Endothelial cell of umbilical vein (primary cell): ENCODE data around the gene MIA2. TPM values are rescaled to one million over a fixed set of nuclear protein-coding genes. Genes with fewer than 3 reads are reported as not detected.

ENCODE experiments used
- BruUV-seq: library from RNA; stranded (reverse); fragments of 400-500 nt; replicated peaks from 2 replicates; lab custom pipeline; 2021; lab: Mats Ljungman, UMichigan
- CTCF ChIA-PET: fragments of 300-600, 350-600 bp; sonication (Branson Sonifier 250); formaldehyde crosslinking; loops from one replicate; lab custom pipeline; 2021; ENCODE audit warnings: antibody characterized with exemption, inconsistent platforms; lab: Charles Lee
- POLR2A ChIA-PET: fragments of 300-600, 350-600 bp; sonication (Branson Sonifier 250); formaldehyde crosslinking; loops from one replicate; lab custom pipeline; 2021; ENCODE audit warnings: antibody characterized with exemption, inconsistent platforms; lab: Charles Lee
- DNase-seq: peaks from one replicate; pipeline ENCODE4 v3.0.0-alpha.2; 2011; ENCODE audit warnings: low read depth, low spot score
- FAIRE-seq: peaks from 2 replicates; lab custom pipeline; 2011; peaks lifted over from hg19 to GRCh38; lab: Jason Lieb, UNC
- H2AFZ ChIP-seq: 2 replicates; pipeline ENCODE4 v1.6.0; 2012; ENCODE audit warnings: low read depth, low read length, control low read depth, inconsistent platforms
- H3K27ac ChIP-seq: 2 replicates; pipeline ENCODE4 v1.5.1; 2011; ENCODE audit warnings: low read depth, mild to moderate bottlenecking, control low read depth, low read length, moderate library complexity; ENCODE audit not compliant: insufficient read depth
- H3K27me3 ChIP-seq, 2 experiments: 2 replicates each; pipeline versions ENCODE4 v1.6.0 to v1.6.1; 2011; ENCODE audit warnings: low read length in 2 of 2, mixed read lengths in 1 of 2; ENCODE audit not compliant: control insufficient read depth in 2 of 2, insufficient read depth in 2 of 2
- H3K36me3 ChIP-seq, 2 experiments: 2 replicates in 1 of 2; 3 replicates in 1 of 2; pipeline ENCODE4 v1.5.1; 2011; ENCODE audit warnings: low read length in 2 of 2, mild to moderate bottlenecking in 1 of 2, moderate library complexity in 1 of 2; ENCODE audit not compliant: control insufficient read depth in 2 of 2, insufficient read depth in 2 of 2; ENCODE audit errors: extremely low read depth in 1 of 2
- H3K4me1 ChIP-seq: 3 replicates; pipeline ENCODE4 v1.5.1; 2011; ENCODE audit warnings: mild to moderate bottlenecking, low read length; ENCODE audit not compliant: control insufficient read depth, insufficient read depth; ENCODE audit errors: extremely low read depth
- H3K4me2 ChIP-seq: 2 replicates; pipeline ENCODE4 v1.6.1; 2011; ENCODE audit warnings: low read length, control low read depth, mixed read lengths; ENCODE audit not compliant: insufficient read depth
- H3K4me3 ChIP-seq, 3 experiments: fragments of 200-600 bp in 1 of 3; sonication (generic), shearing (Covaris generic) in 1 of 3; replicated peaks in 1 of 3; 2 replicates each; pipeline ENCODE4 v1.5.1; 2011 to 2016; ENCODE audit warnings: control low read depth in 3 of 3, low read length in 3 of 3, mild to moderate bottlenecking in 2 of 3, inconsistent platforms in 1 of 3, low read depth in 1 of 3, moderate library complexity in 1 of 3; ENCODE audit not compliant: insufficient read depth in 1 of 3
- H3K79me2 ChIP-seq: 2 replicates; pipeline ENCODE4 v1.6.0; 2012; ENCODE audit warnings: low read length, inconsistent platforms; ENCODE audit not compliant: control insufficient read depth, insufficient read depth
- H3K9ac ChIP-seq: replicated peaks from 2 replicates; pipeline ENCODE3; 2011; ENCODE audit warnings: low read length, control low read depth; ENCODE audit not compliant: insufficient read depth; ENCODE audit errors: extremely low read depth
- H3K9me1 ChIP-seq: replicated peaks from 3 replicates; pipeline ENCODE4 v1.6.0; 2011; ENCODE audit warnings: mild to moderate bottlenecking, low read length; ENCODE audit not compliant: control insufficient read depth, insufficient read depth; ENCODE audit errors: extremely low read depth
- H3K9me3 ChIP-seq: replicated peaks from 2 replicates; pipeline ENCODE4 v1.5.1; 2012; ENCODE audit warnings: low read length, inconsistent platforms; ENCODE audit not compliant: control insufficient read depth, insufficient read depth
- H4K20me1 ChIP-seq: replicated peaks from 2 replicates; pipeline ENCODE3; 2011; ENCODE audit warnings: mild to moderate bottlenecking, low read length; ENCODE audit not compliant: control insufficient read depth, insufficient read depth; ENCODE audit errors: extremely low read depth
- EZH2 ChIP-seq: IDR thresholded peaks from 2 replicates; pipeline ENCODE4 v1.6.1; 2012; ENCODE audit warnings: borderline replicate concordance, low read depth, mild to moderate bottlenecking, moderate library complexity, low read length, inconsistent platforms; ENCODE audit not compliant: severe bottlenecking
- FOS ChIP-seq: IDR thresholded peaks from 2 replicates; pipeline ENCODE4 v1.6.1; 2011; ENCODE audit warnings: mild to moderate bottlenecking, low read length, moderate library complexity, borderline replicate concordance; ENCODE audit not compliant: insufficient read depth
- GATA2 ChIP-seq: IDR thresholded peaks from 2 replicates; pipeline ENCODE4 v1.7.0; 2011; ENCODE audit warnings: low read depth, mild to moderate bottlenecking, moderate library complexity, mixed read lengths, low read length; ENCODE audit not compliant: insufficient read length, insufficient read depth
- JUN ChIP-seq: IDR thresholded peaks from 2 replicates; pipeline ENCODE4 v1.6.1; 2011; ENCODE audit warnings: borderline replicate concordance, low read depth; ENCODE audit not compliant: insufficient read length, insufficient read depth
- MYC ChIP-seq: IDR thresholded peaks from one replicate; pipeline ENCODE4 v1.6.1; 2011; ENCODE audit warnings: mild to moderate bottlenecking, low read depth, low read length
- POLR2A ChIP-seq: IDR thresholded peaks from 2 replicates; pipeline ENCODE4 v1.6.1; 2012; ENCODE audit warnings: low read depth, mild to moderate bottlenecking, control low read depth, low read length
- POLR2AphosphoS5 ChIP-seq: IDR thresholded peaks from 2 replicates; pipeline ENCODE4 v1.6.1; 2012; ENCODE audit warnings: low read depth, mild to moderate bottlenecking, control low read depth, low read length, moderate library complexity; ENCODE audit not compliant: insufficient read depth
- dilution Hi-C: fragments of 300-500 bp; cut with MboI; formaldehyde crosslinking; loops from one replicate; pipeline ENCODE4 v1.15.0; 2019; ENCODE audit warnings: low sequenced_read_pairs; ENCODE audit not compliant: extremely low pct_ligation_motif_present
- intact Hi-C: fragments of 100-400 bp; cut with micrococcal nuclease; formaldehyde crosslinking; loops from one replicate; pipeline ENCODE4 v1.10.0; 2022
- polyA plus RNA-seq, 4 experiments: library from polyadenylated mRNA; depleted of rRNA in 3 of 4; stranded (reverse) in 3 of 4; unstranded in 1 of 4; fragments of >200 nt; gene quantifications; 2 replicates each; pipeline versions ENCODE4 v1.2.1 to v1.2.3, GENCODE V29; 2011 to 2012; ENCODE audit warnings: missing spikeins in 1 of 4
- total RNA-seq: library from RNA; stranded (reverse); gene quantifications from 2 replicates; pipeline ENCODE4 v1.2.3, GENCODE V29; 2021
- TF ChIP-seq, protein P1 (sequence below): IDR thresholded peaks from 2 replicates; pipeline ENCODE4 v1.6.1; 2011; ENCODE audit not compliant: insufficient read depth, insufficient read length
- TF ChIP-seq, protein P2 (sequence below), 2 donors: IDR thresholded peaks; 1 replicate in 1 of 2; 2 replicates in 1 of 2; pipeline ENCODE4 v1.5.1; 2011; ENCODE audit warnings: low read length in 2 of 2, mild to moderate bottlenecking in 2 of 2, moderate library complexity in 2 of 2, control low read depth in 1 of 2, inconsistent platforms in 1 of 2, low read depth in 1 of 2; ENCODE audit not compliant: insufficient read depth in 1 of 2; ENCODE audit errors: extremely low read depth in 1 of 2

The MIA2 gene
- total and polyA plus RNA-seq, 2 donors (not counting 3 experiments of a cell fraction or from before 2014, with no cell fraction given) = 9.4 to 14.9 TPM

DNA sequence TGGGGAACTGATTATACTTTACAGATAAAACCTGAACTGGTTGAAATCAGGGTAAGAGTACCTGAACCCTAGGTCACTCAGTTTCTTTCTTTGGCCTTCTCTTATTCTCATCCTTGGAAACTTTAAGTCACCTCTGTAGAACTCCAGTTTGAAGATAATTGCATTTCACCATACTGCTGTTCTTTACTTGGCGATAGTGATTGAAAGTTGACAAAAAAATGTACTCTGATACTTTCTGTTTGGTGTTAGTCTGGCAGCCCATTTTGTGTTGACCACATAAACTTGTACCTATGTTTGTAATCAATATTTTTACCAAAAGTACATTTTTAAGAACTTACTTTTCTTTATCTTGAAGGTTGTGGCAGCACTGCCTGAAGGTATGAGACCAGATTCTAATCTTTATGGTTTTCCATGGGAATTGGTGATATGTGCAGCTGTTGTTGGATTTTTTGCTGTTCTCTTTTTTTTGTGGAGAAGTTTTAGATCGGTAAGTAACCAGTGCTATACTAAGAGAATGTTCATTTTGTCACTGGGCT lies 42.9 kb downstream of the MIA2 start:
- Histone ChIP-seq H3K9ac (no peak overlapping the region), H3K27me3 (no peaks in the 10 kb centered on the region), H3K36me3 (peaks cover 0 to 5% of the 10 kb centered on the region in 2 experiments), H3K79me2 (peaks cover 51% of the 10 kb centered on the region), H3K4me1 (no peaks in the 10 kb centered on the region), H3K4me3 (no peak overlapping the region), H3K9me3 (no peaks in the 10 kb centered on the region), H3K9me1 (no peaks in the 10 kb centered on the region), H3K4me2 (no peak overlapping the region), H2AFZ (no peak overlapping the region), H4K20me1 (peaks cover 2% of the 10 kb centered on the region), H3K27ac (no peak overlapping the region)
- dilution Hi-C loops (no loop called here), intact Hi-C loops (no loop called here)
- no TSS peak for BruUV-seq
- FAIRE-seq (no peak), DNase-seq (no peak)
- ChIA-PET POLR2A (no interaction called here), CTCF (no interaction called here)
- TF ChIP-seq POLR2AphosphoS5 (no peak), GATA2 (no peak), MYC (no peak)
- TF ChIP-seq, protein P1, sequence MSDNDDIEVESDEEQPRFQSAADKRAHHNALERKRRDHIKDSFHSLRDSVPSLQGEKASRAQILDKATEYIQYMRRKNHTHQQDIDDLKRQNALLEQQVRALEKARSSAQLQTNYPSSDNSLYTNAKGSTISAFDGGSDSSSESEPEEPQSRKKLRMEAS = no peak

DNA sequence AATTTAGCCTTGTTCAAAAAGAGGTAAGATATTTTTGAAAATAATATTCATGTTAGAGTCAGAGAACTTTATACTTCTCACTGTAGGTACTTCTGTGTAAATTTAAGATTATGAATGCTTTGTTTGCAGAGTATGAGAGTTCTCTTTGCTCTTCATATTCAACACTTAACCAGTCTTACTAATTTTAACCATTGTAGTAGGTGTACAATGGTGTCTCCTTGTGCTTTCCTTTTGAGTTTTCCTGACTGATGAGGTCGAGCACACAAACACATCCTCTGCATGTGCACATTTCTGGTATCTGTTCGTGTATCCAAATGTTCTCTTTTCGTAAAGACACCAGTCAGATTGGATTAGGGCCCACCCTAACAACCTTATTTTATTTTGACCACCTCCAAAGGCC lies 45.8 kb downstream of the MIA2 start:
- H2AFZ ChIP-seq = no peak overlapping the region
- DNase-seq (no peak), FAIRE-seq (no peak)
- ChIA-PET CTCF (no interaction called here), POLR2A (no interaction called here)
- intact Hi-C loops = no loop called here
- H3K9me3 ChIP-seq = no peaks in the 10 kb centered on the region
- H3K4me2 ChIP-seq = no peak overlapping the region
- H3K27ac ChIP-seq = no peak overlapping the region
- H3K9ac ChIP-seq = no peak overlapping the region
- H3K9me1 ChIP-seq = no peaks in the 10 kb centered on the region
- peaks cover 0 to 5% of the 10 kb centered on the region in 2 experiments for H3K36me3 ChIP-seq
- no peak for TF ChIP-seq EZH2
- no peak for TF ChIP-seq GATA2
- TF ChIP-seq POLR2AphosphoS5 = no peak
- no peak for TF ChIP-seq FOS
- no peak for TF ChIP-seq POLR2A
- TF ChIP-seq JUN = no peak
- TF ChIP-seq, protein P2, sequence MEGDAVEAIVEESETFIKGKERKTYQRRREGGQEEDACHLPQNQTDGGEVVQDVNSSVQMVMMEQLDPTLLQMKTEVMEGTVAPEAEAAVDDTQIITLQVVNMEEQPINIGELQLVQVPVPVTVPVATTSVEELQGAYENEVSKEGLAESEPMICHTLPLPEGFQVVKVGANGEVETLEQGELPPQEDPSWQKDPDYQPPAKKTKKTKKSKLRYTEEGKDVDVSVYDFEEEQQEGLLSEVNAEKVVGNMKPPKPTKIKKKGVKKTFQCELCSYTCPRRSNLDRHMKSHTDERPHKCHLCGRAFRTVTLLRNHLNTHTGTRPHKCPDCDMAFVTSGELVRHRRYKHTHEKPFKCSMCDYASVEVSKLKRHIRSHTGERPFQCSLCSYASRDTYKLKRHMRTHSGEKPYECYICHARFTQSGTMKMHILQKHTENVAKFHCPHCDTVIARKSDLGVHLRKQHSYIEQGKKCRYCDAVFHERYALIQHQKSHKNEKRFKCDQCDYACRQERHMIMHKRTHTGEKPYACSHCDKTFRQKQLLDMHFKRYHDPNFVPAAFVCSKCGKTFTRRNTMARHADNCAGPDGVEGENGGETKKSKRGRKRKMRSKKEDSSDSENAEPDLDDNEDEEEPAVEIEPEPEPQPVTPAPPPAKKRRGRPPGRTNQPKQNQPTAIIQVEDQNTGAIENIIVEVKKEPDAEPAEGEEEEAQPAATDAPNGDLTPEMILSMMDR (IDR thresholded peaks at IDR 0.05; ENCODE audit: extremely low read depth in 1 of 2, insufficient read depth in 1 of 2, low read depth in 1 of 2, low read length in 2 of 2) = no peak
- TF ChIP-seq MYC = no peak
- TF ChIP-seq, protein P1 = no peak
- H3K4me3 ChIP-seq = no peak overlapping the region
- no peaks in the 10 kb centered on the region for H3K4me1 ChIP-seq
- peaks cover 25% of the 10 kb centered on the region for H3K79me2 ChIP-seq
- peaks cover 2% of the 10 kb centered on the region for H4K20me1 ChIP-seq
- dilution Hi-C loops = no loop called here
- H3K27me3 ChIP-seq = no peaks in the 10 kb centered on the region
- BruUV-seq = no TSS peak
